AG09309 (cell line): Measurements from ENCODE around the gene FAM171A2.

Experiments used
- DNase-seq: peaks from one replicate; pipeline ENCODE4 v3.0.0-alpha.2; 2010; ENCODE audit warnings: low read depth
- H3K4me3 ChIP-seq: 2 replicates; pipeline ENCODE4 v1.5.1; 2011; ENCODE audit warnings: mild to moderate bottlenecking, low read depth, low read length, moderate library complexity; ENCODE audit not compliant: control insufficient read depth
- CTCF ChIP-seq: IDR thresholded peaks from 2 replicates; pipeline ENCODE4 v1.5.1; 2011; ENCODE audit warnings: mild to moderate bottlenecking, low read depth, low read length, inconsistent platforms; ENCODE audit not compliant: insufficient read depth, control insufficient read depth; ENCODE audit errors: missing control alignments

FAM171A2 gene

GRCh38 chr17:44321246-44322120, 42.2 kb downstream of the FAM171A2 start:
- H3K4me3 ChIP-seq = no peak overlapping the region
- DNase-seq = no peak
- no peak for TF ChIP-seq CTCF

GRCh38 chr17:44320066-44320465, 43.6 kb downstream of the FAM171A2 start:
- H3K4me3 ChIP-seq = no peak overlapping the region
- no peak for DNase-seq
- TF ChIP-seq CTCF = no peak

- no peak for DNase-seq
- H3K4me3 ChIP-seq = no peak overlapping the region
- no peak for TF ChIP-seq CTCF
These were observed 45.4 kb downstream of the FAM171A2 start for GRCh38 chr17:44318077-44318892.

GRCh38 chr17:44317545-44317944, 46.1 kb downstream of the FAM171A2 start:
- no peak overlapping the region for H3K4me3 ChIP-seq
- no peak for TF ChIP-seq CTCF
- DNase-seq = no peak

GRCh38 chr17:44315760-44316731, 47.6 kb downstream of the FAM171A2 start:
- H3K4me3 ChIP-seq = no peak overlapping the region
- DNase-seq = no peak

More at GRCh38 chr17:44315760-44316731, 47.6 kb downstream of the FAM171A2 start:
- no peak for TF ChIP-seq CTCF
